AG09309 (cell line): ENCODE measurements around the gene SSH3.

Experiments
- DNase-seq: peaks from one replicate; pipeline ENCODE4 v3.0.0-alpha.2; 2010; ENCODE audit warnings: low read depth
- H3K4me3 ChIP-seq: 2 replicates; pipeline ENCODE4 v1.5.1; 2011; ENCODE audit warnings: mild to moderate bottlenecking, low read depth, low read length, moderate library complexity; ENCODE audit not compliant: control insufficient read depth
- CTCF ChIP-seq: IDR thresholded peaks from 2 replicates; pipeline ENCODE4 v1.5.1; 2011; ENCODE audit warnings: mild to moderate bottlenecking, low read depth, low read length, inconsistent platforms; ENCODE audit not compliant: insufficient read depth, control insufficient read depth; ENCODE audit errors: missing control alignments

SSH3 gene

DNA sequence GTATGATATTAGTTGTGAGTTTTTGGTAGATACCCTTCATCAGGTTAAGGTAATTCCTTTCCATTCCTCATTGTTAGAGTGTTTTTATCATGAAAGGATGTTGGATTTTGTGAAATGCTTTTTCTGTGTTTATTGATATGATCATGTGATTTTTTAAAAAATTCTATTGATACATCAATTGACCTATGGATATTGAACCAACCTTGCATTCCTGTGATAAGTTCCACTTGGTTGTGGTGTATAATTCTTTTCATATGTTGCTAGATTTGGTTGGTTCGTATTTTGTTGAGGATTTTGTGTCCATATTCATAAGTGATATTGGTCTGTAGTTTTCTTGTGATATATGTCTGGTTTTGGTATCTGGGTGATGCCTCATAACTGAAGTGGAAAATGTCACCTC, 7.5 kb upstream of the SSH3 start:
- no peak for TF ChIP-seq CTCF
- no peak for DNase-seq
- no peak overlapping the region for H3K4me3 ChIP-seq

DNA sequence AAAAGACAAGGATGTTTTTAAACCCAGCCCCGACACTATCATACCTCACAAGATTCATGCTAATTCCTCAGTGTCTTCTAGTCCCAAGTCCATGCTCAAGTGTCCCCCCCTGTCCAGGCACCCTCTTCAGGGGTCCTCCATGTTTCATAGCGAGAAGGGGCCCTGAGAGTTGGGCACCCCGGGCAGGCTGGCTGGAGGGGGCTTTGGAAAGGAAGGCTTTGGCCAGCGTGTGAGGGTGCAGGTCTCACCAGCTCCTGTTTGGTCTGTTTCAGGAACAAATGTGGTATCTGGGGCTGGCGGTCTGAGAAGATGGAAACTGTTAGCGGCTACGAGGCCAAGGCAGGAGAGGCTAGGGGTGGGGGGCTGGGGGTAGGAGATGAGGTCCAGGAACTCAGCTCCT, 4.5 kb upstream of the SSH3 start:
- H3K4me3 ChIP-seq, result no peak overlapping the region
- TF ChIP-seq CTCF, result no peak
- no peak for DNase-seq

GRCh38 chr11:67299471-67300191, 3.7 kb upstream of the SSH3 start:
- H3K4me3 ChIP-seq, result no peak overlapping the region
- no peak for TF ChIP-seq CTCF
- DNase-seq, result no peak

- no peak for TF ChIP-seq CTCF
Measured at GRCh38 chr11:67300256-67300755, 3.0 kb upstream of the SSH3 start.

GRCh38 chr11:67300756-67301312, 2.5 kb upstream of the SSH3 start:
- H3K4me3 ChIP-seq, result no peak overlapping the region
- TF ChIP-seq CTCF, result no peak
- no peak for DNase-seq

More at GRCh38 chr11:67300256-67300755, 3.0 kb upstream of the SSH3 start:
- DNase-seq, result no peak
- no peak overlapping the region for H3K4me3 ChIP-seq

DNA sequence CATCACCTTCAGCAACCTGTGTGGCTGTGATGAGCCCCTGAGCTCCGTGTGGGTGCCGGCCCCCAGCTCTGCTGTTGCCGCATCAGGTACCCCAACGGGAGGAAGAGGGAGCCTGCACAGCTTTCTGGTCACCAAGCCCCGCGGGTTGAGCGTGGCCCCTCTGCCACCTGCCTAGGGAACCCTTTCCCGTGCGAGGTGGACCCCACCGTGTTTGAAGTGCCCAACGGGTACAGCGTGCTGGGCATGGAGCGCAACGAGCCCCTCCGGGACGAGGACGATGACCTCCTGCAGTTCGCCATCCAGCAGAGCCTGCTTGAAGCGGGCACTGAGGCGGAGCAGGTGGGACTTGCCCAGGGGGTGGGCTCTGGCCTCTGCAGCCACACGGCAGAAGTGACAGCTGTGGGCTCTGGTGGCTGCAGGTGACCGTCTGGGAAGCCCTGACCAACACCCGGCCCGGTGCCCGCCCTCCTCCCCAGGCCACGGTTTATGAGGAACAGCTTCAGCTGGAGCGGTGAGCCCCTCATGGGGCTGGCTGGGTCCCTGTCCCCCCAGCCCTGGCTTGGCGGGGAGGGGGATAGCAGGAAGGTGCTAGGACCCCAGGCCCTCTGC, 1.9 kb upstream of the SSH3 start:
- H3K4me3 ChIP-seq, result no peak overlapping the region
- no peak for DNase-seq
- no peak for TF ChIP-seq CTCF
